CD4-positive, alpha-beta T cell treated with Interleukin-15 for 1 hour (primary cell): ENCODE data around the gene FAM53B.
"Not testable (repeated sequence)": the region's sequence is repeated elsewhere in the genome, so short reads cannot be mapped to it uniquely, and the experiment has no call there.

Experiments
- DNase-seq: peaks from one replicate; pipeline ENCODE4 v3.0.0-alpha.2; 2020

Gene FAM53B

DNA sequence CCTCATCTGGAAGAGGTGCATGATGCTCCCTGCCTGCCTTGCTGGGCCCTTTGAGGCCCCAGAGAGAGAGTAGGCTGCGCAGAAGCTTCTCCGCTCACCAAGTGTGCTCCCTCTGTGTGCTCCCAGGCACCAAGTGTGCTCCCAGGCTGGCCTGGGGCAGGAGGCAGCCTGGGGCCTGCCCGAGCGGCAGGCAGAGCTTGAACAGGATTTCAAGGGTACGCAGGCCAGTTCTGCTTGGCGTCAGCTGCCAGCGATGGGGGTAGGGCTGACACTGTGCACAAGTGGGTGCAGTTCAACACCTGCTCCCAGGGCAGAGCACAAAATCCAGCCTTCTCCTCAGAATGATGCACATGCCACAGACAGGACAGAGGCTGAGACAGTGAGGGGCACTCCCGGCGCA, 119.7 kb downstream of the FAM53B start:
- DNase-seq, result no peak

DNA sequence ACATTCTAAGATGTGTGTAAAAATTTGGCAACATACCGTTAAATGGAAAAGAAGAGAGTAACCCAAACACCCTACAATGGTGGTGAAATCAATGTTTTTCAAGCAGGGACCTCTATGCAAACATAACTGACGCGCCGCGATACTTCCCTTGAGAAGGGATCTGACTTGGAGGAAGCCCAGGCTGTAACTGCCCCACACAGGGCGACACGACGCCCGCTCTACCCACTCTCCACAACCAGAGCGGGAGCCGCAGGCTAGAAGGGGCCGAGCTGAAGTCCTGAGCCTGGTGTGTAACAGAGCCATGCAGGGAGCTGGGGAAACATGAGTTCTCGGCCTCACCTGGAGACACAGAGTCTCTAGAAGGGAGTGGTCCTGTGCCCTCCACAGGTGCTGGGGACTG, 120.2 kb downstream of the FAM53B start:
- no peak for DNase-seq

DNA sequence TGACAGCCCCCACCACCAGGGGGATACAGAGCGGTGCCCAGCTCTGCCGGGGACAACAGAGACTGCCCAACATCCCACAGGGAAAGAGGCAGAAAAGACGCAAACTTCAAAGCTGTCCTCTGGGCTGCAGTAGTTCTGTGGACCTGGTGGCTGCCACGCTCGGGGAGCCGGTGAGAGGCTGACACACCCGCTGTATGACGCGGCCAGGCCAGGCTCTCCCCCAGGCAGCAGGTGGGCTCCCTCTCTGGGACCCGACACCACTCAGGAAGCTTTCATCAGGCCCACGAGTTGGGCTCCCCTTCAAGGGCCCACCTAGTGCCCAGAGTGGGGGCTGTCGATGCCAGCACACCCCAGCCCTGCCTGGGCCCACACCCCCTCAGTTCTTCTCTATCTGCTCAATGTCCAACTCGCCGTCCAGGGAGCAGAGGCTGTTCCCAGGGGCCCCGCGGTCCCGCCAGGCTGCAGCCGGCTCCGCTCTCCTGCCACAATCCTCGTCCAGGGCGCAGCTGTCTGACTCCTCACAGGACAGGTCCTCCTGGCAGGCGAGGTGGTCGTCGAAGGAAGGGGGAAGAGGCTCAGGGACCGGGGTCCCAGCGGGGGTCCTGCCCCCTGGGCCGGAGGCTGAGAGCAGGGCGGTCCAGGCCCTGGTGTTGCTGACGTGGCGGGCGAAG, 121.2 kb downstream of the FAM53B start:
- DNase-seq, result no peak

DNA sequence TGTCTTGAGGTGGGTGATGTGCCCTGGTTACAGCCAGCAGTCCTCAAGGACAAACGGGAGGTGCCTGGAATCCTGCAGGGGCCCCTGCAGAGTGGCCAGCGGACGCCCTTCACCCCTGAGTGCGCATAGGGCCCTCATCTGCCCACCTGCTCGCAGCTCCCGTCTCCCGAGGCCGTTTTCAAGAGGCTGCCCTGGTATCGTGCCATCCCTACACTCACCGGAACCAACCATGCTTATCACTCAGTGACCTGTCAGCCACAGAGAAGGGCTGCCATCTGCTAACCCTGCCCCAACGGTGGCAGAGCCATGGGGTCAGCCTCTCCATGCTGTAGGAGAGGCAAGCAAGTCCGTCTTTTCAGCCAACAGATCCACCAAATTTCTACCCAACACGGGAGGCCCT, 122.0 kb downstream of the FAM53B start:
- DNase-seq, result no peak

- DNase-seq, result no peak
These were observed 122.5 kb downstream of the FAM53B start for GRCh38 chr10:124621637-124622036.

DNA sequence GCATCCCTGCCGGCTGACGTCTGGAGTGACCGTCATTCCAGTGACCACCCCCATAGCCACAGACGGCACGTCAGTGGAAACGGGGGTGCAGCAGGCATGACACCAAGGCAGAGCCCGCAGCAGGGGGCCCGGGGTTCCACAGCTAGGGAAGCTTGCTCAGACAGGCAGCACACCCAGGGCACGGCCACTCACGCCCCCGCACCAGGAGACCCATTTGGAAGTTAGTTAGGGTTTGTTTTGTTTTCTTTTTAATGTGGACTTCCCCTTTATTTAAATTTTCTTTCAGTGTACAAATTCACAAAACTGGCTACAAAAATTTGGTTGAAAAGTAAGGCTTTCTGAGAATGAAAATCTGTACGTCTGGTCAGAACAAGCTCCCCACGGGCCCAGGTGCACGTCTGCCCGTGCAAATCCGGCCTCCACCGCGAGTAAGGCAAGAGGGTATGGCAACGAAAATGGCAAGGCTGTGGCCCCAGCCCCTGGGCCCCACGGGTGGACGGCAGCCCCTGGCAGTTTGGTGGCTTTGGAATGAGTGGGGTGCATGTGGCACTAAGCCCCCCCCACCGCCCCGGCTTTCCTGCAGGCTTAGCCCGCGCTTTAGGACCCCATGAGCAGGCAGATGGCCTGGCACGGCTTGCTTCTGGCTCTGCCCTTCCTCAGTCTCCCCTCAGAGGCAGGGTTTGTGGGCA, 124.2 kb downstream of the FAM53B start:
- no peak for DNase-seq

DNA sequence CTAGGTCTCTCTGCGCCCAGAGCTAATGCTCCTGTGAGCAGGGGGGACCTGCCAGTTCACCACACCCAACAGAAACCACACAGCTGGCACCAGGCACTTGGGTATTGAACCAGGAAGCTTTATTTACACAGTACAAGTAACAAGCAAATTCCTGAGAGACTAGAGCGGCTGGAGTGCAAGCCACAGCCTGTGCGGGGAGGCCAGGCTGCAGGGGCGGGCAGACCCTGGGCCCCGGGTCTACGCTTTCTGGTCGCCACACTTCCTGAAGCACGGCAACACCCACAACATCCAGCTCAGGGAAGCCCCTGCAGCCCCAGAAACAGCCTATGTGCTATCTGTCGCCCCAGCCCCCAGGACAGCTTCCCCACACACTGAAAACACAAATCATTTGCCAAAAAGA, 125.0 kb downstream of the FAM53B start:
- DNase-seq, result peak; percentile 68

GRCh38 chr10:124618470-124619073, 125.6 kb downstream of the FAM53B start:
- DNase-seq, result no peak

- DNase-seq, result no peak
These were observed 127.4 kb downstream of the FAM53B start for GRCh38 chr10:124616836-124617130.

DNA sequence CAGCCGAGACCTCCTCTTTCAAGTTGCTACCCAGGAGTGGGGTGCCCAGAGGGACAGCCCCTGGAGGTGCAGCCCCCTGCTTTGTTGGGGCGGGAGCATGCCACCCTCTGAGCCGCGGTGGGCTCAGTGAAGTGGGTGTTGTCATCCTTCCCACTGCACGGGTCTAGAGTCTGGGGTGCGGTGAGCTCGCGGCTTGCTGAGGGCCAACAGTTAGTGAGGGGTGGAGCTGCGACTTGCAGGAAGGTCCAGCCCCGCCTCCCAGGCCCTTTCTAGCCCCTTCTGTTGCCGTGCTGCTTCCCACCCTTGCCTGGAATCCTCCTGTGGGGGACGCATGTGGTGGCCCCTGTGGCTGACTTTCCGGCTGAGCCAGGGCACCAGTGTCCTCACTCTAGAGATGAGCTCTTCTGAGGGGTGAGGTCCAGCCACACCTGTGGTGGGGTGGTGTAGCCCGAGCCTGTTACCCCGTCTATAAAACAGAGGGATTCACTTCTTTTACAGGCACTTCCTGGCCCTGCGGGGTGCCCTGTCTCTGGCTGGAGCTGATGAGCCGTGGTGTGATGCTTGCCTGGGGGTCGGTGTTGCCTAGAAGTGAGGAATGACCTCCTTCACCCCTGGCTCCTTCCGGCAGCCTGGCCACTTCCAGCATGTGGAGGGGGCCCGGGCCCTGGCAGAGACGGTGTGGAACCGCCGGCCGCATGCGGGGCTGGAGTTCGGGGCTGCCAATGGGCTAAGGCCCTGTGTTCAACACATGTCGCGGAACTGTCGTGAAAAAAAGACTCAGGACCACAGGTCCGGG, 127.9 kb downstream of the FAM53B start:
- peak; percentile 41 for DNase-seq

- no peak for DNase-seq
These were observed 128.9 kb downstream of the FAM53B start for GRCh38 chr10:124615259-124615658.

DNA sequence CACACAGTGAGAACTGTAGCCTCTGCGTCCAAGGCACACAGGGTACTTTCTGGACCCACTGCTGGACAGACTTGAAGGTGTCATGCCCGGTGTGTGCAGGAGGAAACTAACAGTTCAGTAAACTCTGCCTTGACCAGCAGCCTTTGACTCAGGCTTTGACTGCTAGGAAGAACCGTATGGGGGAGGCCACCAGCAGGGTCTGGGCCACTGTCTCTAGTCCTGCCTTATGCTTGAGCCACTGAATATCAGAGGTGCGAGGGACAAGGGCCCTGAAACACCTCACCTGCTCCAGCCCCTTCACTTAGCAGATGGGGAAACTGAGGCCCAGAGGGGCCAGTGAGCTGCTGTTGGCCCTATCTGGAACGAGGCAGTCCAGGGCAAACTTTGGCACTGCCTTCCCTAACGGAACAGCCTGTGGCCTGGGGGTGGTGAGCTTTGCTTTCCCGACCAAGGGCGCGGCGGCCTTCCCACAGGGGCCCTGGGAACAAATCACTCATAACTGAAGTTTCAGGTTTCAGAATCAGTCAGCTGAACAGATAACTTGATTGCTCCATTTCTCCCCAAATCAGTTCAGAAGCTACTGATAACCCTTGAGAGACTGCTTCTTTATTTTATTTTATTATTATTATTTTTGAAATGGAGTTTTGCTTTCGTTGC, 130.0 kb downstream of the FAM53B start:
- DNase-seq, result no peak

DNA sequence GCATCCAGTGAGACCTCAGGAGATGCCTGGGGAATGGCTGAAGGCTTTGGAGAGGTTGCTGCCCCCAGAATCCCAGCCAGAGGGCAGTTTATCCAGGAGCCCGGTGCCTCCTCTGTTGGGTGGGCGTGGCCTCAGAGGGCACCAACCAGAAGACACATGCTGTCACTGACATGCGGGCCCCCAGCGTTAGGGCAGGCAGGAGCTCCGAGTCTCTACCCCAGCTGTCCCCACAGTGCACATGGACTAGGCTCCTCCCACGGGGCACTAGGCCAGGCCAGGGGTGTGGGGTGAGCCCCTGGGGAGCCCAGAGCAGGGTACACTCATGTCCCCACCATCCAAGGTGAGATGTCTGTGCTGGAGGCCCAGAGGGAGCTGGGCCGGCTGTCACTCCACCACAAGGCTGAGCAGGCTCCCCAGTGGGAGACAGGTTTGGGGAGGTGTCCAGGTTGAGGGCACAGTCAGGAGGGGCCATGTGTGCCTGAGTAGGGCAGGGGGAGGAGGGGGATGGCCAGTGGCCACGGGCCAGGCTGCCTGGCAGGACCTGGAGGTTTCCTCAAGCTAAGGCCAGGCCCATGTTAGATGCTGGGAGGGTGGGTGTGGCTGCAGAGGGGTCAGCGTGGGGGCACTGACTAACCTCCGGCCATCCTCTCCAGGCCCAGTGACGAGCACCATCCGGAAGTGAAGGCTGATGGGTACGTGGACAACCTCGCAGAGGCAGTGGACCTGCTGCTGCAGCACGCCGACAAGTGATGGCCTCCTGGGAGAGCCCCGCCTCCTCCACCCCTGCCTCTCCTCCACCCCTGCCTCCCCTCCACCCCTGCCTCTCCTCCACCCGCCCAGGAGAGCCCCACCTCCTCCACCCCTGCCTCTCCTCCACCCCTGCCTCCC, 131.3 kb downstream of the FAM53B start:
- peak; percentile 47 for DNase-seq

- peak; percentile 60 for DNase-seq
These were observed 132.4 kb downstream of the FAM53B start for GRCh38 chr10:124611738-124612137.

DNA sequence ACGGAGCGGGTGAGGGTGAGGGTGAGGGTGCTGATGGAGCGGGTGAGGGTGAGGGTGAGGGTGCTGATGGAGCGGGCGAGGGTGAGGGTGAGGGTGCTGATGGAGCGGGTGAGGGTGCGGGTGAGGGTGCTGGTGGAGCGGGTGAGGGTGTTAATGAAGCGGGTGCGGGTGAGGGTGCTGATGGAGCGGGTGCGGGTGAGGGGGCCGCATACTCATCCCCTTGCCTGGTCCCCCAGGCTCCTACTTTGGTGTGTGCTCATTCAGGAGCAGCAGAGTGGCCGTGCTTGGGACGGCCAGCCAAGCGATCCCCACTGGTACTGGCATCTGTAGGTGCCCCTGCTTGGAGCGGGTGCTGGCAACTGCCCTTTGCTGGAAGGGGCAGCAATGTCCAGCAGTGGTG, 133.3 kb downstream of the FAM53B start:
- not testable (repeated sequence) for DNase-seq

DNA sequence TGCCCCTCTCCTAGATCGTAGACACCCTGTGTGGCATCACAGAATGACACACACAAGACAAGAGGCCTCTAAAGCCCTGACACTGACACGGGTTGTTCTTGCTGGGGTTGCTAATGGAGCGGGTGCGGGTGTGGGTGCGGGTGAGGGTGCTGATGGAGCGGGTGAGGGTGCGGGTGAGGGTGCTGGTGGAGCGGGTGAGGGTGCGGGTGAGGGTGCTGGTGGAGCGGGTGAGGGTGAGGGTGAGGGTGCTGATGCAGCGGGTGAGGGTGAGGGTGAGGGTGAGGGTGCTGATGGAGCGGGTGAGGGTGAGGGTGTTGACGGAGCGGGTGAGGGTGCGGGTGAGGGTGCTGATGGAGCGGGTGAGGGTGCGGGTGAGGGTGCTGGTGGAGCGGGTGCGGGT, 134.0 kb downstream of the FAM53B start:
- not testable (repeated sequence) for DNase-seq

- DNase-seq, result no peak
These were observed 134.5 kb downstream of the FAM53B start for GRCh38 chr10:124609698-124610097.

DNA sequence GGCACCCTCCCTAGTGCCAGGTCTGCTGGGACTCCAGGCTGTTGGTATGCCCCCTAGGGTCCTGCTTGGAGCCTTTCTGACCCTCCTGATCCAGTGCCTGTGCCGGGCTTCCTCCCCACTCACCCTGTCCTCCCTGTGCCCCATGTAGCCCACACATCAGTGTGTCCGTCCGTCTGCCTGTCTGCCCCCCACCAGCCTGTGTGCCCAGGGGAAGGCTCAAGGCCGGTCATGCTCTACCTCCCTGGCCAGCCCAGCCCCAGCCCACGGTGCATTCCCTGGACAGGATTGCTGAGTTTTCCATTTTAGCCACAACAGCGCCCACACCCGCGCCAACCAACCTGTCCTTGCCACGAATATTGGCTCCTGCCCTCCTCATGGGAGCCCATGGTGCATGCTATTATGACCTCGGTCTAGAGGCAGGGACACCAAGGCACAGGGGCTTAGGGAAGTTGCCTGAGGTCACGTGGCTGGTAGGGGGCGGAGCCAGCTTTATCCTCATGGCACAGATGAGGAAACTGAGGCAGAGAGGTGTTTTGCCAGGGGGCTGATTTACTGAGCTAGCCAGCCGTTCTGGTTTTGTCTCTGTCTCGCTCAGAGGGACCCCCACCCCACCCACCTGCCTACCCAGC, 136.0 kb downstream of the FAM53B start:
- no peak for DNase-seq

- no peak for DNase-seq
These were observed 136.5 kb downstream of the FAM53B start for GRCh38 chr10:124607693-124608092.

DNA sequence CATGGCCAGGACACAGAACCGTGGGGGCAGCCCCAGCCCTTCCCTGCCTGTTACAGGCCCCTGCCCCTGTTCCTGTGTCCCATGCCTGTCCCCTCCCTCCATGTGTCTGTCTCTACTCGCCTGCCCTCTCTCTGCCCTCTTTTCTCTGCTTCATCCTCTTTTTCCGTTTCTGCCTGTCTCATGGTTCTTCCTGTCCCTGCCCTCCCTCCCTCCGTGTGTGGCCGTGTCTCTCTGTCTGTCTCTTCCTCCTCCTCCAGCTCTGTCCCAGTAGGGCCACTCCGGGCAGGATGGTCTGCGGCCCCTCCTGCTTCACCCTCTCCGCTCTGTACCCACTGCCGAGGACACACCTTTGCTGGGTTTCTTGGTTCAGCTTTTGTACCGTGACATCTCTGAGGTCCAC, 137.4 kb downstream of the FAM53B start:
- DNase-seq, result no peak
